MCF 10A (cell line): ENCODE measurements around the gene UBE2QL1. TPM values are rescaled to one million over a fixed set of nuclear protein-coding genes. Genes with fewer than 3 reads are reported as not detected.

Experiments
- BruUV-seq: library from RNA; stranded (reverse); fragments of 400-500 nt; replicated peaks from 2 replicates; lab custom pipeline; 2021; lab: Mats Ljungman, UMichigan
- CTCF ChIA-PET: fragments of 300-600 bp; sonication (Branson Sonifier 250); formaldehyde crosslinking; extraction: SDS; loops from one replicate; lab custom pipeline; 2021; ENCODE audit warnings: antibody characterized with exemption, inconsistent platforms; lab: Yijun Ruan, JAX
- POLR2A ChIA-PET: fragments of 300-600, 350-650 bp; sonication (Branson Sonifier 250); formaldehyde crosslinking; extraction: SDS; loops from one replicate; lab custom pipeline; 2020; ENCODE audit warnings: antibody characterized with exemption, inconsistent platforms; lab: Yijun Ruan, JAX
- DNase-seq: peaks from one replicate; pipeline ENCODE4 v3.0.0-alpha.2; 2018; ENCODE audit not compliant: unreplicated experiment
- H3K27ac Mint-ChIP-seq: one replicate; pipeline ENCODE4 v1.8.0; 2022; ENCODE audit warnings: mild to moderate bottlenecking, low read depth, mixed read lengths; ENCODE audit not compliant: unreplicated experiment
- H3K27me3 Mint-ChIP-seq: one replicate; pipeline ENCODE4 v1.8.0; 2022; ENCODE audit warnings: mixed read lengths; ENCODE audit not compliant: insufficient read depth, unreplicated experiment
- H3K36me3 Mint-ChIP-seq: one replicate; pipeline ENCODE4 v1.8.0; 2022; ENCODE audit warnings: mild to moderate bottlenecking, moderate library complexity, mixed read lengths; ENCODE audit not compliant: insufficient read depth, unreplicated experiment
- H3K4me1 Mint-ChIP-seq: one replicate; pipeline ENCODE4 v1.8.0; 2022; ENCODE audit warnings: mixed read lengths; ENCODE audit not compliant: insufficient read depth, unreplicated experiment
- H3K4me3 Mint-ChIP-seq: one replicate; pipeline ENCODE4 v1.8.0; 2022; ENCODE audit warnings: mild to moderate bottlenecking, moderate library complexity, mixed read lengths; ENCODE audit not compliant: unreplicated experiment
- H3K9me3 Mint-ChIP-seq: one replicate; pipeline ENCODE4 v1.8.0; 2022; ENCODE audit warnings: mixed read lengths; ENCODE audit not compliant: unreplicated experiment
- CTCF ChIP-seq: fragments of 200-600 bp; IDR thresholded peaks from one replicate; pipeline ENCODE4 v1.8.0; 2022; ENCODE audit warnings: antibody characterized with exemption, mild to moderate bottlenecking; ENCODE audit not compliant: unreplicated experiment
- intact Hi-C: fragments of 100-400 bp; cut with micrococcal nuclease; formaldehyde crosslinking; loops from 2 replicates; pipeline ENCODE4 v1.14.1; 2022
- total RNA-seq: library from RNA; stranded (reverse); gene quantifications from 2 replicates; pipeline ENCODE4 v1.2.3, GENCODE V29; 2022

UBE2QL1 gene
- total RNA-seq, 1 experiment from 2014 or later: not detected

- ChIA-PET CTCF (interaction anchor here (0.6 kb wide), 1 partner anchor 610 kb away, joined by 3 read pairs; no protein-coding TSS in a partner anchor), POLR2A (no interaction called here)
- Mint-ChIP-seq H3K27ac (no peak overlapping the region), H3K4me3 (no peak overlapping the region), H3K4me1 (peaks cover 5% of the 10 kb centered on the region), H3K9me3 (no peaks in the 10 kb centered on the region), H3K27me3 (peaks cover 35% of the 10 kb centered on the region), H3K36me3 (no peaks in the 10 kb centered on the region)
- no TSS peak for BruUV-seq
- intact Hi-C loops: no loop called here
- no peak for TF ChIP-seq CTCF
- no peak for DNase-seq
Observed at GRCh38 chr5:6456766-6457370, 8.2 kb downstream of the UBE2QL1 start.

GRCh38 chr5:6457592-6457991 is 8.9 kb downstream of the UBE2QL1 start:
- Mint-ChIP-seq H3K9me3 (no peaks in the 10 kb centered on the region), H3K4me3 (no peak overlapping the region), H3K36me3 (no peaks in the 10 kb centered on the region), H3K4me1 (peaks cover 5% of the 10 kb centered on the region), H3K27me3 (peaks cover 28% of the 10 kb centered on the region), H3K27ac (no peak overlapping the region)
- POLR2A ChIA-PET: no interaction called here
- intact Hi-C loops: no loop called here
- CTCF ChIA-PET: interaction anchor here (0.6 to 0.8 kb wide), 2 partner anchors 358 to 967 kb away, joined by 3 to 4 read pairs; no protein-coding TSS in a partner anchor
- BruUV-seq: no TSS peak
- no peak for DNase-seq
- no peak for TF ChIP-seq CTCF

GRCh38 chr5:6458833-6459232 is 10.2 kb downstream of the UBE2QL1 start:
- Mint-ChIP-seq H3K36me3 (no peaks in the 10 kb centered on the region), H3K4me3 (no peak overlapping the region), H3K4me1 (peaks cover 5% of the 10 kb centered on the region), H3K27ac (no peak overlapping the region), H3K9me3 (no peaks in the 10 kb centered on the region), H3K27me3 (peaks cover 24% of the 10 kb centered on the region)
- intact Hi-C loops: no loop called here
- POLR2A ChIA-PET: no interaction called here
- DNase-seq: no peak
- TF ChIP-seq CTCF: no peak
- BruUV-seq: no TSS peak
- CTCF ChIA-PET: no interaction called here

GRCh38 chr5:6459896-6460295 is 11.2 kb downstream of the UBE2QL1 start:
- no peak overlapping the region for H3K27ac Mint-ChIP-seq
- BruUV-seq: no TSS peak
- no peaks in the 10 kb centered on the region for H3K9me3 Mint-ChIP-seq
- CTCF ChIA-PET: interaction anchor here (0.6 kb wide), 1 partner anchor 68 kb away, joined by 3 read pairs; no protein-coding TSS in a partner anchor
- no peaks in the 10 kb centered on the region for H3K4me1 Mint-ChIP-seq
- TF ChIP-seq CTCF: no peak
- peaks cover 24% of the 10 kb centered on the region for H3K27me3 Mint-ChIP-seq
- H3K36me3 Mint-ChIP-seq: no peaks in the 10 kb centered on the region
- no peak overlapping the region for H3K4me3 Mint-ChIP-seq
- POLR2A ChIA-PET: no interaction called here
- intact Hi-C loops: no loop called here
- no peak for DNase-seq
